Measurements from ENCODE around the gene DOCK2. TPM values are rescaled to one million over a fixed set of nuclear protein-coding genes. Genes with fewer than 3 reads are reported as not detected.

DOCK2 gene
- total and polyA plus RNA-seq, 9 of the 15 experiments (the other 6 are each of a cell fraction or from before 2014, with no cell fraction given) = 4.5 to 42.6 (median 20.5) TPM

GRCh38 chr5:170021506-170021905 is 384.4 kb downstream of the DOCK2 start:
- ChIA-PET POLR2A (interaction anchor here (1.1 kb wide), 1 partner anchor 740 kb away, joined by 3 read pairs; no protein-coding TSS in a partner anchor), CTCF (ENCODE audit: low intra/inter-chr PET ratio) (no interaction called here)
- no peak for TF ChIP-seq ARHGAP35 (IDR thresholded peaks at IDR 0.05; ENCODE audit: partially characterized antibody)
- TF ChIP-seq, protein P1, sequence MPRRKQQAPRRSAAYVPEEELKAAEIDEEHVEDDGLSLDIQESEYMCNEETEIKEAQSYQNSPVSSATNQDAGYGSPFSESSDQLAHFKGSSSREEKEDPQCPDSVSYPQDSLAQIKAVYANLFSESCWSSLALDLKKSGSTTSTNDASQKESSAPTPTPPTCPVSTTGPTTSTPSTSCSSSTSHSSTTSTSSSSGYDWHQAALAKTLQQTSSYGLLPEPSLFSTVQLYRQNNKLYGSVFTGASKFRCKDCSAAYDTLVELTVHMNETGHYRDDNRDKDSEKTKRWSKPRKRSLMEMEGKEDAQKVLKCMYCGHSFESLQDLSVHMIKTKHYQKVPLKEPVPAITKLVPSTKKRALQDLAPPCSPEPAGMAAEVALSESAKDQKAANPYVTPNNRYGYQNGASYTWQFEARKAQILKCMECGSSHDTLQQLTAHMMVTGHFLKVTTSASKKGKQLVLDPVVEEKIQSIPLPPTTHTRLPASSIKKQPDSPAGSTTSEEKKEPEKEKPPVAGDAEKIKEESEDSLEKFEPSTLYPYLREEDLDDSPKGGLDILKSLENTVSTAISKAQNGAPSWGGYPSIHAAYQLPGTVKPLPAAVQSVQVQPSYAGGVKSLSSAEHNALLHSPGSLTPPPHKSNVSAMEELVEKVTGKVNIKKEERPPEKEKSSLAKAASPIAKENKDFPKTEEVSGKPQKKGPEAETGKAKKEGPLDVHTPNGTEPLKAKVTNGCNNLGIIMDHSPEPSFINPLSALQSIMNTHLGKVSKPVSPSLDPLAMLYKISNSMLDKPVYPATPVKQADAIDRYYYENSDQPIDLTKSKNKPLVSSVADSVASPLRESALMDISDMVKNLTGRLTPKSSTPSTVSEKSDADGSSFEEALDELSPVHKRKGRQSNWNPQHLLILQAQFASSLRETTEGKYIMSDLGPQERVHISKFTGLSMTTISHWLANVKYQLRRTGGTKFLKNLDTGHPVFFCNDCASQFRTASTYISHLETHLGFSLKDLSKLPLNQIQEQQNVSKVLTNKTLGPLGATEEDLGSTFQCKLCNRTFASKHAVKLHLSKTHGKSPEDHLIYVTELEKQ (CRISPR knock-in tag; IDR thresholded peaks at IDR 0.05) = no peak
- in situ Hi-C loops (cut with MboI) = no loop called here
- Histone ChIP-seq H3K79me2 (ENCODE audit: control insufficient read depth, insufficient read depth, low read length) (no peaks in the 10 kb centered on the region), H3K9me3 (replicated peaks; ENCODE audit: control insufficient read depth, insufficient read depth, low read depth, low read length) (no peaks in the 10 kb centered on the region), H3K4me2 (ENCODE audit: insufficient read depth, low read length) (no peak overlapping the region), H4K20me1 (replicated peaks; ENCODE audit: control insufficient read depth, insufficient read depth, low read length) (peaks cover 8% of the 10 kb centered on the region; the same call in 1 of the 2 replicates), H3K4me1 (replicated peaks in 1 of 2; ENCODE audit: control insufficient read depth in 2 of 2, insufficient read depth in 2 of 2, low read length in 2 of 2) (no peaks in the 10 kb centered on the region), H3K9ac (ENCODE audit: insufficient read depth in 1 of 2, low read depth in 2 of 2, low read length in 2 of 2) (no peak overlapping the region), H3K36me3 (ENCODE audit: control insufficient read depth, insufficient read depth, low read length) (no peaks in the 10 kb centered on the region), H3K9me1 (ENCODE audit: control insufficient read depth, insufficient read depth, low read length) (no peaks in the 10 kb centered on the region), H3K4me3 (no peak overlapping the region), H3K27ac (ENCODE audit: extremely low read depth, low read depth, low read length) (no peak overlapping the region), H3K27me3 (ENCODE audit: control insufficient read depth in 2 of 2, insufficient read depth in 2 of 2, low read length in 2 of 2) (peaks cover 5 to 12% of the 10 kb centered on the region in 2 experiments; a peak in 3 of 5 replicates), H2AFZ (ENCODE audit: low read depth, low read length) (no peak overlapping the region)
- DNase-seq (ENCODE audit: extremely low read depth in 1 of 4, low spot score in 3 of 4) = no peak
- no peak for FAIRE-seq
- 13% methylated on average over 8 of the region's 8 CpGs for WGBS (ENCODE audit: insufficient coverage, low coverage, missing lambda C conversion rate)
- intact Hi-C loops (cut with micrococcal nuclease) = no loop called here
- BruUV-seq (replicated peaks) = no TSS peak
- ATAC-seq = no peak

Measured in K562 (cell line).